HepG2 (cell line): ENCODE measurements around the gene URM1. TPM values are rescaled to one million over a fixed set of nuclear protein-coding genes. Genes with fewer than 3 reads are reported as not detected.

Experiments used
- ATF2 ChIP-seq: sonication (generic); formaldehyde crosslinking; IDR thresholded peaks from 2 replicates; pipeline ENCODE4 v1.4.0; 2020; ENCODE audit warnings: missing genetic modification reagents
- ATM ChIP-seq: fragments of 450-650 bp; IDR thresholded peaks from 2 replicates; pipeline ENCODE4 v1.7.1; 2017; ENCODE audit warnings: mild to moderate bottlenecking, borderline replicate concordance
- GLI4 ChIP-seq: sonication (generic); formaldehyde crosslinking; IDR thresholded peaks from 2 replicates; pipeline ENCODE4 v1.5.1; 2020; ENCODE audit warnings: missing genetic modification reagents, mild to moderate bottlenecking, moderate library complexity, borderline replicate concordance
- HNF1B ChIP-seq: sonication (generic); formaldehyde crosslinking; IDR thresholded peaks from 2 replicates; pipeline ENCODE4 v1.5.1; 2020; ENCODE audit warnings: mild to moderate bottlenecking, moderate library complexity, missing genetic modification reagents
- IRF1 ChIP-seq: sonication (generic); formaldehyde crosslinking; IDR thresholded peaks from 2 replicates; pipeline ENCODE4 v1.4.0; 2020; ENCODE audit warnings: low read depth, mild to moderate bottlenecking, missing genetic modification reagents
- MIXL1 ChIP-seq: IDR thresholded peaks from 2 replicates; pipeline ENCODE4 v1.6.1; 2016
- SNAPC5 ChIP-seq: sonication (generic); formaldehyde crosslinking; IDR thresholded peaks from 2 replicates; pipeline ENCODE4 v1.8.1; 2023; ENCODE audit warnings: mild to moderate bottlenecking, missing genetic modification reagents, borderline replicate concordance
- TFDP2 ChIP-seq: sonication (generic); formaldehyde crosslinking; IDR thresholded peaks from 2 replicates; pipeline ENCODE4 v1.4.0; 2020; ENCODE audit warnings: missing genetic modification reagents
- ZBTB26 ChIP-seq: IDR thresholded peaks from 2 replicates; pipeline ENCODE4 v1.6.1; 2016; ENCODE audit warnings: missing compliant biosample characterization, missing genetic modification reagents, borderline replicate concordance
- ZNF20 ChIP-seq: sonication (generic); formaldehyde crosslinking; IDR thresholded peaks from 2 replicates; pipeline ENCODE4 v1.4.0; 2020; ENCODE audit warnings: mild to moderate bottlenecking, moderate library complexity, missing genetic modification reagents
- ZNF263 ChIP-seq: sonication (generic); formaldehyde crosslinking; IDR thresholded peaks from 2 replicates; pipeline ENCODE4 v1.4.0; 2020; ENCODE audit warnings: missing genetic modification reagents
- ZNF296 ChIP-seq: sonication (generic); formaldehyde crosslinking; conservative IDR thresholded peaks from 2 replicates; pipeline ENCODE4 v1.5.0; 2020; ENCODE audit warnings: mild to moderate bottlenecking, missing genetic modification reagents
- ZNF337 ChIP-seq: sonication (generic); formaldehyde crosslinking; IDR thresholded peaks from 2 replicates; pipeline ENCODE4 v1.5.1; 2020; ENCODE audit warnings: missing genetic modification reagents, low read depth, mild to moderate bottlenecking, borderline replicate concordance
- ZNF362 ChIP-seq: sonication (generic); formaldehyde crosslinking; IDR thresholded peaks from 2 replicates; pipeline ENCODE4 v1.4.0; 2020; ENCODE audit warnings: missing genetic modification reagents, mild to moderate bottlenecking, borderline replicate concordance
- ZNF441 ChIP-seq: sonication (generic); formaldehyde crosslinking; IDR thresholded peaks from 2 replicates; pipeline ENCODE4 v1.7.0; 2021; ENCODE audit warnings: missing genetic modification reagents, borderline replicate concordance
- ZNF513 ChIP-seq: sonication (generic); formaldehyde crosslinking; conservative IDR thresholded peaks from 2 replicates; pipeline ENCODE4 v1.5.0; 2020; ENCODE audit warnings: missing genetic modification reagents
- polyA plus RNA-seq, 8 experiments: library from polyadenylated mRNA; depleted of rRNA in 3 of 8; stranded (reverse) in 7 of 8; unstranded in 1 of 8; fragments of >200 nt; fragmentation: Illumina TruSeq in 4 of 8; extraction: Trizol in 4 of 8; gene quantifications; 2 replicates each; pipeline versions ENCODE4 v1.2.1 to v1.2.3, GENCODE V29; 2011 to 2016; ENCODE audit warnings: low read depth in 4 of 8, missing spikeins in 1 of 8, mixed read lengths in 1 of 8; ENCODE audit not compliant: insufficient read depth in 1 of 8
- total RNA-seq, 5 experiments: library from RNA; depleted of rRNA; stranded (reverse); fragments of >200 nt; fragmentation: Illumina TruSeq; extraction: Trizol; gene quantifications; 2 replicates each; pipeline ENCODE4 v1.2.3, GENCODE V29; 2016; ENCODE audit warnings: low read depth in 1 of 5

The URM1 gene
- total and polyA plus RNA-seq, 2 of the 13 experiments (the other 11 are each of a cell fraction or from before 2014, with no cell fraction given), result 37.1 to 41.3 TPM

GRCh38 chr9:128420651-128421481, 49.7 kb downstream of the URM1 start, which contains the start of gene CERCAM (continued):
- TF ChIP-seq ZNF362 (CRISPR knock-in tag) (peak; percentile 35; the same call in 1 of the 2 replicates), ZNF296 (CRISPR knock-in tag) (no peak), HNF1B (CRISPR knock-in tag) (peak; percentile 56; the same call in 1 of the 2 replicates), MIXL1 (CRISPR knock-in tag) (no peak), ZNF263 (CRISPR knock-in tag) (no peak), TFDP2 (CRISPR knock-in tag) (no peak), IRF1 (CRISPR knock-in tag) (no peak), ZBTB26 (CRISPR knock-in tag) (no peak), ZNF513 (CRISPR knock-in tag) (no peak), ATF2 (CRISPR knock-in tag) (no peak), SNAPC5 (CRISPR knock-in tag) (no peak), ATM (no peak), GLI4 (CRISPR knock-in tag) (no peak), ZNF20 (CRISPR knock-in tag) (no peak), ZNF441 (CRISPR knock-in tag) (peak; percentile 50; the same call in 1 of the 2 replicates), ZNF337 (CRISPR knock-in tag) (no peak)
